Activated CD8-positive, alpha-beta memory T cell treated with anti-CD3 and anti-CD28 coated beads, Interleukin-2, amount 50 U/mL, for 4 hours (primary cell): ENCODE data around the gene MFNG.

Experiments
- DNase-seq: peaks from one replicate; pipeline ENCODE4 v3.0.0-alpha.2; 2020

MFNG gene

DNA sequence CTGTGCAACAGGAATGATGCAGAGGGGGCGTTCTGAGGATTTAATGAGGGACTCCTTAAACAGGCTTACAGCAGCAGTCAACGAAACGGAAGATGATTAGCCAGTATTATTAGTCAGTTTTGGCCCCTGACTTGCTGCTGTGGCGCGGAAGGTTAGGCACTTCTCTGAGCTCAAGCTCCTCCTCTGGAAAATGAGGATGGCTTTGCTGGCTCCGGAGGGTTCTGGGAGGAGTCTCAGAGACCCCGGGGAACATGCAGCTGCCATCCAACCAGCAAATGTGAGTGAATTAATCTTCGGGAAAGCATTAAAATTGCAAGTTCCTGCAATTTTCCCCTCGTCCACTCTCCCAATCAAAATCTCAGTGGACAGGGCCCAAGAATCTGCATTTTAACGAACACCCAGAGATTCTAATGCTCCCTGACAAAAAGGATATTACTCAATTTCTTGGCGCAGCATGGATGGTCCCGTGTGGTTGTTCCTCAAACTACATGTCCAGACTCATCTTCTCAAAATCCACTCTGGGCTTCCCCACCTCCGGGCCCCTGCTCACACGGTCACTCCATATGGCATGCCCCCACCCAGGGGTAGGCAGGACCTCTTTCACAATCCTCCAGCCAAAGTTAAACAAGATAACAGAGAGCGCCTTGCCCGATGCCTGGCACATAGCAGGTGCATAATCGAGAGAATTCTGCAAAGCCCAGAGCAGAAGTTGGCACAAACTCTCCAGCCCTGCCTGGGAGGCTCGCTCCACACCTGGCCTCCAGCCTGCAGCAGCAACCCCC lies 65.3 kb downstream of the MFNG start:
- no peak for DNase-seq

DNA sequence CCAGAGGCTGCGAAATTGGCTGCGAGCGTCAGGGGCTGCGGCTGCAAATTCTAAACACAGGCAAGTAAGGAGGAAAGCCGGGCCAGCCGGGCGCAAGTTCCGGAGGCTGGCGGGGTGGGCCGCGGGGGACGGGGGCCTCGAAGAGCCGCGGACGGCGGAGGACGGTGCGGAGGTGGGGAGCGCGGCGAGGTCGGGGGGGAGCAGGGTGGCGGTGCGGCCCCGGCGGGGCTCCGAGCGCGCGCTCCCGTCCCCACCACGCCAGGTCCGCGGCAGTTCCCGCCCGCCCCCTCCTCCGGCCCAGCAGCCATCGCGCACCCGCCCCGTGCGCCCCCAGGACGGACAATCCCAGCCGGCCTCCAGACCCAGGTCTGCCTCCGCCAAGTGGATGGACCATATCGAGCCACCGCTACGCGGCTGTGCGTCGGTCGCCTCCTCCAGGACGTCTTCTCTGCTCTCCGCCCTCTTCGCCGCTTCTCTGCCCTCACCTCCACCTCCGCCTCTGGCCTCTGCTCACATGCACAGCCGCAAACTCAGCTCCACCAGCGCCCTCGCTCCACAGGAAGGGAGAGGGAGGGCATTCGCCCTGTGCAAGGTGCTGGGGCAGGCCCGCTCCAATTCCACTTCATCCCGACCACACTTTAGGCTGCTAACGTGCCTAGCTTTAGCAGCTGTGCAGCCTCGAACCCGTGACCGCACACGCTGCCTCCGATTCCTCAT lies 66.1 kb downstream of the MFNG start:
- DNase-seq: no peak

DNA sequence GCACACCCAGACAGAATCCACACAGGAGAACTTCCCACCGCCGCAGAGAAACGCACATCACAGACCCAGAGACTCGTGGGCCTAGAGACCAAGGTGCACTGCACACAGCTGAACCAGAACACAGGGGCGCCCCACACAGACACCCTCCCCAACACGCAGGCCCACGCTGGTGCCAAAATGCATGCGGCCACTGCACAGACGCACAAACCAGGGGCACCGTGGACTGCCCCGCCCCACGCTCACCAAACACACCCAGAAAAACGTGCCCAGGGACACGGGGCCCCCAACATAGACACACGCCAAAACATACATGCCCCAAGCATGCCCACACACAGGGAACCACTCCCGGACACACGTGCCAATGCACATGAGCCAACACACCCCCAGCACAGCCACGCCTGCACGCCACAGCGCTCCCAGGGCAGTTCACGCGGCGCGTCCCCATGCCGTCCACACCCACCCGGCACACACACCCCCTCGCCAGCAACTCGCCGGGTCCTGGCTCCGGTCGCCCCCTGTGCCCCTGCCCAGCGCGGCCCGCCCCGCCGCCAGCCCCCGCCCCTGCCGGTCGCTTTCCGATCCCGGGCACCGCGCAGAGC lies 66.7 kb downstream of the MFNG start:
- no peak for DNase-seq
